Smooth muscle cell (in vitro differentiated cells): ENCODE results near the gene SYT8. TPM values are rescaled to one million over a fixed set of nuclear protein-coding genes. Genes with fewer than 3 reads are reported as not detected.

Experiments
- DNase-seq: peaks from one replicate; lab custom pipeline; 2025; ENCODE audit not compliant: unreplicated experiment; lab: John Stamatoyannopoulos, UW
- H2AFZ ChIP-seq: fragments of 200-600 bp; sonication (generic); 2 replicates; pipeline ENCODE4 v1.6.0; 2016; ENCODE audit warnings: antibody characterized with exemption, low read depth, mild to moderate bottlenecking
- H3F3A ChIP-seq: fragments of 200-600 bp; sonication (generic); 2 replicates; pipeline ENCODE4 v1.6.0; 2017; ENCODE audit warnings: antibody characterized with exemption, low read depth
- H3K27ac ChIP-seq: fragments of 200-600 bp; sonication (generic); 2 replicates; pipeline ENCODE4 v1.5.1; 2016; ENCODE audit warnings: low read depth, mild to moderate bottlenecking
- H3K27me3 ChIP-seq: fragments of 200-600 bp; sonication (generic); 2 replicates; pipeline ENCODE4 v1.6.1; 2016; ENCODE audit warnings: low read depth, mild to moderate bottlenecking
- H3K36me3 ChIP-seq: fragments of 200-600 bp; sonication (generic); 2 replicates; pipeline ENCODE4 v1.5.1; 2016; ENCODE audit warnings: low read depth
- H3K4me1 ChIP-seq: fragments of 200-600 bp; sonication (generic); 2 replicates; pipeline ENCODE4 v1.5.1; 2016; ENCODE audit warnings: low read depth
- H3K4me2 ChIP-seq: fragments of 200-600 bp; sonication (generic); 2 replicates; pipeline ENCODE4 v1.6.0; 2016; ENCODE audit warnings: mild to moderate bottlenecking
- H3K4me3 ChIP-seq: fragments of 200-600 bp; sonication (generic); 2 replicates; pipeline ENCODE4 v1.5.1; 2016; ENCODE audit warnings: mild to moderate bottlenecking
- H3K79me2 ChIP-seq: fragments of 200-600 bp; sonication (generic); 2 replicates; pipeline ENCODE4 v1.6.0; 2016; ENCODE audit warnings: low read depth, mild to moderate bottlenecking
- H3K9ac ChIP-seq: fragments of 200-600 bp; sonication (generic); 2 replicates; pipeline ENCODE4 v1.6.0; 2016; ENCODE audit warnings: low read depth
- H3K9me3 ChIP-seq: fragments of 200-600 bp; sonication (generic); replicated peaks from 2 replicates; pipeline ENCODE4 v1.5.1; 2016; ENCODE audit warnings: low read depth
- H4K20me1 ChIP-seq: fragments of 200-600 bp; sonication (generic); 2 replicates; pipeline ENCODE4 v1.6.0; 2016; ENCODE audit warnings: low read depth
- WGBS: methylation state at CpG from one replicate; pipeline ENCODE4 v1.1.7; 2016; ENCODE audit warnings: low lambda C conversion rate; 5-methylcytosine and 5-hydroxymethylcytosine counted together
- polyA plus RNA-seq: library from polyadenylated mRNA; unstranded; fragments of >200 nt; fragmentation: Nextera tagmentation; extraction: Ambion mirVana; gene quantifications from 2 replicates; pipeline ENCODE4 v1.2.1, GENCODE V29; 2016
- total RNA-seq: library from RNA; depleted of rRNA; stranded (reverse); fragments of >200 nt; gene quantifications from 2 replicates; pipeline ENCODE4 v1.2.3, GENCODE V29; 2014
- TF ChIP-seq, protein P1 (sequence below): fragments of 200-600 bp; sonication (generic); IDR thresholded peaks from 2 replicates; pipeline ENCODE4 v1.5.1; 2017; ENCODE audit warnings: borderline replicate concordance, mild to moderate bottlenecking, antibody characterized with exemption; ENCODE audit not compliant: insufficient read depth, poor library complexity, severe bottlenecking

SYT8 gene
- total and polyA plus RNA-seq, 2 experiments from 2014 or later: 0.13 to 2.0 TPM

DNA sequence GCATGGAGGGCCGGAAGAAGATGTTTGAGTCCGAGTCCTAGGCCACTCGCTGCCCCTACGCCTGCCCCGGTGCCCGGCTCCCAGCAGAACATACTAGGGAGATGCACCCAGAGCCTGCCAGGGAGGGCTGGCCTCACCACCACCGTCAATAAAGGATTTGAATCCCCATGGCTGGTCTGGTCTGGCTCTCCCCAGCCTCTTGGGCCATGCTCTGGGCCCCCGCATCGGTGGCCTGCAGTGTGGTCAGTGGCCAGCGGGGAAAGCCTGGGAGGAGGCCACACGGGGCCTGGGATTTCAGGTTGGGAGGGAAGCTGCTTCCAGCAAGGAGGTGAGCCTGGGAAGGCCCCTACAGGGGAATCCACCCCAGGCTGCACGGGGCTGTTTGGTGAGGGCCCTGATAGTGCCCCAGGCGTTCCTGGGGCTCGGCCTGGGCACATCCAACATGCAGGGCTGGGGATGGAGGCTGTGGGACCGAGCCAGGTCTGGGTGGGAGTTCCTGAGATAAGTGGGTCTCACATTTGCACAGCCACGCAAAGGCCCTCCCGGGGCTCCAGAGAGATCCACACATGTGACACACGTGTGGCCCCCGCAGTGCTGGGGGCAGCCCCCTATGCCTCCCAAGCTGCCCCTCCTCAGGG is 6.8 kb downstream of the SYT8 start:
- TF ChIP-seq, protein P1, sequence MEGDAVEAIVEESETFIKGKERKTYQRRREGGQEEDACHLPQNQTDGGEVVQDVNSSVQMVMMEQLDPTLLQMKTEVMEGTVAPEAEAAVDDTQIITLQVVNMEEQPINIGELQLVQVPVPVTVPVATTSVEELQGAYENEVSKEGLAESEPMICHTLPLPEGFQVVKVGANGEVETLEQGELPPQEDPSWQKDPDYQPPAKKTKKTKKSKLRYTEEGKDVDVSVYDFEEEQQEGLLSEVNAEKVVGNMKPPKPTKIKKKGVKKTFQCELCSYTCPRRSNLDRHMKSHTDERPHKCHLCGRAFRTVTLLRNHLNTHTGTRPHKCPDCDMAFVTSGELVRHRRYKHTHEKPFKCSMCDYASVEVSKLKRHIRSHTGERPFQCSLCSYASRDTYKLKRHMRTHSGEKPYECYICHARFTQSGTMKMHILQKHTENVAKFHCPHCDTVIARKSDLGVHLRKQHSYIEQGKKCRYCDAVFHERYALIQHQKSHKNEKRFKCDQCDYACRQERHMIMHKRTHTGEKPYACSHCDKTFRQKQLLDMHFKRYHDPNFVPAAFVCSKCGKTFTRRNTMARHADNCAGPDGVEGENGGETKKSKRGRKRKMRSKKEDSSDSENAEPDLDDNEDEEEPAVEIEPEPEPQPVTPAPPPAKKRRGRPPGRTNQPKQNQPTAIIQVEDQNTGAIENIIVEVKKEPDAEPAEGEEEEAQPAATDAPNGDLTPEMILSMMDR: no peak
- H3K27me3 ChIP-seq: no peaks in the 10 kb centered on the region
- H2AFZ ChIP-seq: no peak overlapping the region
- H3K27ac ChIP-seq: no peak overlapping the region
- H3K9ac ChIP-seq: no peak overlapping the region
- WGBS: 94% methylated on average over 18 of the region's 19 CpGs
- H4K20me1 ChIP-seq: no peaks in the 10 kb centered on the region
- DNase-seq: no peak
- no peaks in the 10 kb centered on the region for H3F3A ChIP-seq
- peaks cover 4% of the 10 kb centered on the region for H3K4me1 ChIP-seq
- no peak overlapping the region for H3K4me3 ChIP-seq
- no peak overlapping the region for H3K4me2 ChIP-seq
- no peaks in the 10 kb centered on the region for H3K9me3 ChIP-seq
- no peaks in the 10 kb centered on the region for H3K36me3 ChIP-seq
- H3K79me2 ChIP-seq: no peaks in the 10 kb centered on the region

DNA sequence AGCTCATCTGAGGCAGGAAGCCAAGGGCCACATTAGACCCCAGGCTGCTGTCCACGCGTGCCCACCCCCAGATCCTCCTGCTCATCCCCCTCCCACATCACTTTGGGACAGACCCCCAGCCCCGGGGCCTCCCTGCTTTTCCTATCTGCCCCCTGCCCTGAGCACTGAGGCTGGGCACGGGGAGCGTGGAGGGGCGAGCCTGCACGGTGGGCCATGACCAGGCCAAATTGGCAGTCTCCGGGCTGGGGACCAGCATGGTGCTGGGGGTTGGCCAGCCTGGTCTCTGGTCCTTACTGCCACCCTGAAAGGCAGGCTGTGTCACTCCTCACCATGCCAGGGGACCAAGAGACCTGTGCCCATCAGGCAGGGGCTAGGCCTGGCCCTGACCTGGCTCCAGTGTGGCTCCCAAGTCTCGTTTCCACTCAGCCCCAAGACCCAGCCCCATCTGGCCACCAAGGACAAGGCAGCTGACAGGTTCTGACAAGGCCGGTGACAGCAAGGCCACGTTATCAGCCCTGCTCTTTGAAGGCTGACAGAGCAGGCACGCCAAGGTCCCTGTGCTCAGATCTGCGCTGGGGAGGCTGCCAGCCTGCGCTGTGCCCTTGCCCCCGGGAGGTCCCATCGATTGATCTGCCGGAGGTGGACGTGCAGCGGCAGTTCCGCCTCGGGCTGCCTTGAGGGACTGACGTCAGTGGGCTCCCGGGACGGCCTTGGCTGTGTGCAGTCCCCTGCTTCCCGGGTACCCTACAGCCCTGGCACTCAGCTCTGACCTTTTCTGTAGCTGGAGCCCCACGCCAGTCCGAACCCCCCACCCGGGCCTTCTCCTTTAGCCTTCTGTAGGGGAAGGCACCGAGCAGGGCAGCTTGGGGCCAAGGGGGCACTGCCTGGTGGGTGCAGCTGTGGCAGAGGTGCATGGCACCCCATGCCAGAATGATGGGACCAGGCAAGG is 7.6 kb downstream of the SYT8 start:
- DNase-seq: no peak
- Histone ChIP-seq H3K27me3 (no peaks in the 10 kb centered on the region), H3K9ac (no peak overlapping the region), H3K36me3 (no peaks in the 10 kb centered on the region), H2AFZ (no peak overlapping the region), H3K27ac (no peak overlapping the region), H3K4me2 (no peak overlapping the region), H3K4me3 (no peak overlapping the region), H3K79me2 (no peaks in the 10 kb centered on the region), H3K9me3 (no peaks in the 10 kb centered on the region), H4K20me1 (no peaks in the 10 kb centered on the region), H3K4me1 (peaks cover 4% of the 10 kb centered on the region), H3F3A (no peaks in the 10 kb centered on the region)
- WGBS: 95% methylated on average over 26 of the region's 29 CpGs
- TF ChIP-seq, protein P1: no peak

DNA sequence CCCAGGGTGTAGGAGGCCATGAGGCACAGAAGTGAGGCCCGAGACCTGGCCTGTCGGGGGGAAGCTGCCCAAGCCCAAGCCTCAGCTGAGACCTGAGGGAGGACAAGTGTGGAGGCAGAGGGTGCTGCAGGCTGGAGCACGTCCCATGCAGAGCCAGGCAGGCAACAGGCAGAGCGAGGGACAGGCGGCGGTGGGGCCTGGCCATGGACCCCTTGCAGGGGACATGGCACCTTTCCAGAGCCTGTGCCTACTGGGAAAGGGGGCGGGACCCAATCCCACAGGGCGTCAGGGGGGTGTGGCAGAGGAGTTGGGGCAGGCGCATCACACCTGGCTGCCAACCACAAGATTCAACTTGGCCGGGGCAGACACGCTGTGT is 8.3 kb downstream of the SYT8 start:
- DNase-seq: no peak
- WGBS: 80% methylated on average over 11 of the region's 11 CpGs

More for the DNA sequence above, 8.3 kb downstream of the SYT8 start:
- H3K27me3 ChIP-seq: no peaks in the 10 kb centered on the region
- no peak overlapping the region for H3K27ac ChIP-seq
- no peak overlapping the region for H3K4me3 ChIP-seq
- H3K79me2 ChIP-seq: no peaks in the 10 kb centered on the region
- H2AFZ ChIP-seq: no peak overlapping the region
- H3F3A ChIP-seq: no peaks in the 10 kb centered on the region
- no peak overlapping the region for H3K4me2 ChIP-seq
- no peaks in the 10 kb centered on the region for H4K20me1 ChIP-seq
- no peak overlapping the region for H3K9ac ChIP-seq
- TF ChIP-seq, protein P1: no peak
- H3K4me1 ChIP-seq: peaks cover under 1% of the 10 kb centered on the region
- no peaks in the 10 kb centered on the region for H3K36me3 ChIP-seq
- H3K9me3 ChIP-seq: no peaks in the 10 kb centered on the region
